HG03469 (cell line): Measurements from ENCODE around the gene FBXO34.
"Not testable (repeated sequence)": the region's sequence is repeated elsewhere in the genome, so short reads cannot be mapped to it uniquely, and the experiment has no call there.

ENCODE experiments used
- ATAC-seq: cut with Tn5 transposase; IDR thresholded peaks from one replicate; pipeline ENCODE4 v1.9.1; 2021; ENCODE audit warnings: mild to moderate bottlenecking, moderate library complexity, moderate number of reproducible peaks; ENCODE audit not compliant: unreplicated experiment

The FBXO34 gene

GRCh38 chr14:55309154-55309553 lies 37.9 kb downstream of the FBXO34 start:
- no peak for ATAC-seq

GRCh38 chr14:55309761-55310365 lies 38.6 kb downstream of the FBXO34 start:
- ATAC-seq: no peak

GRCh38 chr14:55312379-55313030 lies 41.3 kb downstream of the FBXO34 start:
- ATAC-seq: not testable (repeated sequence)

GRCh38 chr14:55313480-55313879 lies 42.3 kb downstream of the FBXO34 start:
- ATAC-seq: no peak

GRCh38 chr14:55314449-55314848 lies 43.2 kb downstream of the FBXO34 start:
- ATAC-seq: no peak

- no peak for ATAC-seq
Observed at GRCh38 chr14:55316564-55316963, 45.3 kb downstream of the FBXO34 start.

GRCh38 chr14:55317542-55318306 lies 46.5 kb downstream of the FBXO34 start:
- no peak for ATAC-seq

GRCh38 chr14:55318694-55319093 lies 47.5 kb downstream of the FBXO34 start:
- ATAC-seq: no peak

GRCh38 chr14:55323910-55324309 lies 52.7 kb downstream of the FBXO34 start:
- no peak for ATAC-seq

- no peak for ATAC-seq
Observed at GRCh38 chr14:55324812-55325211, 53.6 kb downstream of the FBXO34 start.

- ATAC-seq: peak; percentile 69
Observed at GRCh38 chr14:55327179-55327578, 56.0 kb downstream of the FBXO34 start.

GRCh38 chr14:55328317-55328716 lies 57.1 kb downstream of the FBXO34 start:
- ATAC-seq: no peak

- no peak for ATAC-seq
Observed at GRCh38 chr14:55329999-55330710, 58.9 kb downstream of the FBXO34 start.

GRCh38 chr14:55332654-55333570 lies 61.7 kb downstream of the FBXO34 start:
- ATAC-seq: no peak

- ATAC-seq: no peak
Observed at GRCh38 chr14:55333711-55334485, 62.7 kb downstream of the FBXO34 start.

GRCh38 chr14:55336162-55336561 lies 64.9 kb downstream of the FBXO34 start:
- ATAC-seq: no peak

- ATAC-seq: no peak
Observed at GRCh38 chr14:55336691-55337090, 65.5 kb downstream of the FBXO34 start.

- peak; percentile 71 for ATAC-seq
Observed at GRCh38 chr14:55339770-55340169, 68.5 kb downstream of the FBXO34 start.

- ATAC-seq: no peak
Observed at GRCh38 chr14:55340482-55340881, 69.3 kb downstream of the FBXO34 start.

- ATAC-seq: no peak
Observed at GRCh38 chr14:55341781-55342180, 70.6 kb downstream of the FBXO34 start.
